Calu3 (cell line): ENCODE results near the gene KRTAP2-3. TPM values are rescaled to one million over a fixed set of nuclear protein-coding genes. Genes with fewer than 3 reads are reported as not detected.
"Not testable (repeated sequence)": the region's sequence is repeated elsewhere in the genome, so short reads cannot be mapped to it uniquely, and the experiment has no call there.

Experiments used
- Bru-seq: library from RNA; stranded (reverse); fragments of 400-500 nt; gene quantifications from one replicate; lab custom pipeline; 2021; lab: Mats Ljungman, UMichigan
- BruChase-seq, 2 experiments: library from RNA; stranded (reverse); fragments of 400-500 nt; gene quantifications; one replicate each; lab custom pipeline; 2021; lab: Mats Ljungman, UMichigan
- BruUV-seq: library from RNA; stranded (reverse); fragments of 400-500 nt; replicated peaks from 2 replicates; lab custom pipeline; 2021; lab: Mats Ljungman, UMichigan
- CTCF ChIA-PET: fragments of 300-600 bp; sonication (Branson Sonifier 250); formaldehyde crosslinking; loops from one replicate; lab custom pipeline; 2022; ENCODE audit warnings: antibody characterized with exemption; lab: Charles Lee
- DNase-seq: peaks from one replicate; pipeline ENCODE4 v3.0.0; 2022
- H3K27ac Mint-ChIP-seq: one replicate; pipeline ENCODE4 v1.8.0; 2022; ENCODE audit warnings: mixed read lengths; ENCODE audit not compliant: unreplicated experiment
- H3K27me3 Mint-ChIP-seq: one replicate; pipeline ENCODE4 v1.8.0; 2022; ENCODE audit warnings: mixed read lengths; ENCODE audit not compliant: unreplicated experiment
- H3K36me3 Mint-ChIP-seq: one replicate; pipeline ENCODE4 v1.8.0; 2022; ENCODE audit warnings: mild to moderate bottlenecking, moderate library complexity, mixed read lengths; ENCODE audit not compliant: insufficient read depth, unreplicated experiment
- H3K4me1 Mint-ChIP-seq: one replicate; pipeline ENCODE4 v1.8.0; 2022; ENCODE audit warnings: mild to moderate bottlenecking, low read depth, mixed read lengths; ENCODE audit not compliant: unreplicated experiment
- H3K4me3 Mint-ChIP-seq: one replicate; pipeline ENCODE4 v1.8.0; 2022; ENCODE audit warnings: mild to moderate bottlenecking, low read depth, moderate library complexity, mixed read lengths; ENCODE audit not compliant: unreplicated experiment
- H3K9me3 Mint-ChIP-seq: one replicate; pipeline ENCODE4 v1.8.0; 2022; ENCODE audit warnings: low read depth, mixed read lengths; ENCODE audit not compliant: unreplicated experiment
- CTCF ChIP-seq: fragments of 200-600 bp; IDR thresholded peaks from one replicate; pipeline ENCODE4 v1.8.0; 2022; ENCODE audit warnings: antibody characterized with exemption; ENCODE audit not compliant: unreplicated experiment
- intact Hi-C: fragments of 100-400 bp; cut with micrococcal nuclease; formaldehyde crosslinking; loops from one replicate; pipeline ENCODE4 v1.10.0; 2022; ENCODE audit not compliant: unreplicated experiment
- long read RNA-seq: library from polyadenylated mRNA; stranded (forward); transcript quantifications from one replicate; pipeline ENCODE4 v2.0.0, GENCODE V29; 2022
- total RNA-seq: library from RNA; stranded (reverse); gene quantifications from 2 replicates; pipeline ENCODE4 v1.2.3, GENCODE V29; 2022

The KRTAP2-3 gene
- total RNA-seq (9.4 and 18.2 TPM in 2 replicates), Bru-seq, nascent RNA (percentile 62 among the genes with signal in this experiment), BruChase-seq, experiment 1, labeled RNA remaining after a 6-hour chase (percentile 81 among the genes with signal in this experiment), BruChase-seq, experiment 2, labeled RNA remaining after a 2-hour chase (percentile 88 among the genes with signal in this experiment)
- long read RNA-seq, transcript KRTAP2-3-201 (1 exons, 875 nt): major isoform, 28 of 28 reads
- long read RNA-seq, partial matches to known transcripts: 0 of 28 reads
- long read RNA-seq, other reads (novel, unspliced or antisense): 0 of 28 reads

DNA sequence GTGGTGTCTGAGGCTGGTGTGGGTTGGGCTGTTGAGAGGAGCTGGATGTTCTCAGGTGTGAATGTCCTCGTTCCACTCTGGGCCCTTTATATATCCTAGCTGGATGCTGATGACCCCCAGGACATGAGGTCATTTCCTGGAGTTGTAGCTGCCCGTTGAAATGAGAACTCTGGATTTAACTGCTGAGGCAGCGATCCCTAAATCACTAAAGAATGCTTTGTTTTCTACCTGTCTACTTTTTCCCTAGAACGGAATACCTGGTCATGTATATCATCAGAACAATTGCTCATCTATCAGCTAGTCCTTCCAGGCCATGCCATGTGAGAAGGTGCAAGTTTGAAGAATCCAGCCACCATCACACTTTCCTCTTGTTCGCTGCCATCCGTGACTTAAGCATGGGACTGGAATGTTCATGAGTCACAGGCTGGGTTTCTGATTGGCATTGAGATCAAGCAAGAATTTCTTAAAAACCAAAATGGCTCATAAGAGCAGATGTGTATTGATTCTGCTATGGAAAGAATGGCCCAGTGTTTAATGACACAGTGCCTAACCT, at the start of gene KRTAP2-3:
Gene KRTAP2-3, minus strand, starts transcription at position 63 of the 553 bp plus-strand sequence. CDS start 64 bp downstream, outside the sequence.
- peak within 1 kb of the TSS; percentile 33 for H3K4me3 Mint-ChIP-seq
- CTCF ChIA-PET: interaction anchor here (0.7 to 4.5 kb wide), 21 partner anchors 10 to 489 kb away, joined by 3 to 28 read pairs (median 4); partner anchors contain the start of gene KRT23
- no peaks in the 10 kb centered on the region for H3K27me3 Mint-ChIP-seq
- DNase-seq: peak; percentile 90
- no TSS peak for BruUV-seq
- H3K4me1 Mint-ChIP-seq: peaks cover 54% of the 10 kb centered on the region
- peak within 1 kb of the TSS; percentile 88 for H3K27ac Mint-ChIP-seq
- peaks cover 20% of the 10 kb centered on the region for H3K36me3 Mint-ChIP-seq
- no peak for TF ChIP-seq CTCF
- intact Hi-C loops: loop anchor here (1.0 to 5.0 kb wide), 6 partner anchors 17 to 262 kb away; no protein-coding TSS in a partner anchor
- H3K9me3 Mint-ChIP-seq: no peaks in the 10 kb centered on the region

- CTCF ChIA-PET: interaction anchor here (0.6 kb wide), 2 partner anchors 153 to 220 kb away, joined by 3 read pairs; no protein-coding TSS in a partner anchor
- H3K27me3 Mint-ChIP-seq, DNase-seq, BruUV-seq, H3K27ac Mint-ChIP-seq, H3K4me3 Mint-ChIP-seq, intact Hi-C loops, H3K36me3 Mint-ChIP-seq: not testable (repeated sequence)
- H3K4me1 Mint-ChIP-seq: peaks cover 25% of the 10 kb centered on the region
- peaks cover 12% of the 10 kb centered on the region for H3K9me3 Mint-ChIP-seq
Observed at GRCh38 chr17:41108728-41109386, 48.9 kb upstream of the KRTAP2-3 start.

GRCh38 chr17:41107941-41108450, 48.1 kb upstream of the KRTAP2-3 start:
- H3K27ac Mint-ChIP-seq: peak overlapping the region; percentile 22
- no peak overlapping the region for H3K4me3 Mint-ChIP-seq
- TF ChIP-seq CTCF: no peak
- intact Hi-C loops: loop anchor here (1.0 kb wide), 1 partner anchor 21 kb away; no protein-coding TSS in a partner anchor
- no peaks in the 10 kb centered on the region for H3K36me3 Mint-ChIP-seq
- no peak for DNase-seq
- H3K9me3 Mint-ChIP-seq: peaks cover 12% of the 10 kb centered on the region
- BruUV-seq: no TSS peak
- CTCF ChIA-PET: interaction anchor here (0.6 kb wide), 1 partner anchor 152 kb away, joined by 3 read pairs; no protein-coding TSS in a partner anchor
- no peaks in the 10 kb centered on the region for H3K27me3 Mint-ChIP-seq
- peaks cover 33% of the 10 kb centered on the region for H3K4me1 Mint-ChIP-seq

- intact Hi-C loops, H3K27me3 Mint-ChIP-seq, H3K4me3 Mint-ChIP-seq, CTCF ChIA-PET, DNase-seq, H3K9me3 Mint-ChIP-seq, BruUV-seq, H3K36me3 Mint-ChIP-seq: not testable (repeated sequence)
- Mint-ChIP-seq H3K27ac (peak within 1 kb of the TSS; percentile 30), H3K4me1 (peaks cover 41% of the 10 kb centered on the region)
Observed at GRCh38 chr17:41105347-41105746, 45.4 kb upstream of the KRTAP2-3 start, which contains the start of gene KRTAP4-9. KRTAP4-9 (plus strand) TSS chr17:41105389; CDS start chr17:41105389, 0 bp downstream.

GRCh38 chr17:41104386-41105038, 44.6 kb upstream of the KRTAP2-3 start:
- H3K36me3 Mint-ChIP-seq, H3K4me3 Mint-ChIP-seq, intact Hi-C loops, H3K27ac Mint-ChIP-seq, CTCF ChIA-PET, DNase-seq, H3K9me3 Mint-ChIP-seq, H3K27me3 Mint-ChIP-seq, BruUV-seq: not testable (repeated sequence)
- H3K4me1 Mint-ChIP-seq: peaks cover 49% of the 10 kb centered on the region
